GM12878 (cell line): ENCODE results near the gene ACADS. TPM values are rescaled to one million over a fixed set of nuclear protein-coding genes. Genes with fewer than 3 reads are reported as not detected.

ENCODE experiments used
- ATAC-seq: fragments of 200-7000 bp; cut with Tn5 transposase; 3 replicates; pipeline ENCODE4 v1.9.1; 2020; ENCODE audit warnings: mild to moderate bottlenecking, moderate library complexity
- BruUV-seq: library from RNA; stranded (reverse); fragments of 400-500 nt; replicated peaks from 2 replicates; lab custom pipeline; 2021; lab: Mats Ljungman, UMichigan
- CTCF ChIA-PET: fragments of 300-600 bp; sonication (Branson Sonifier 250); formaldehyde crosslinking; extraction: SDS; loops from one replicate; lab custom pipeline; 2021; ENCODE audit warnings: inconsistent platforms; lab: Yijun Ruan, JAX
- POLR2A ChIA-PET: fragments of 350-600 bp; formaldehyde crosslinking; extraction: SDS; loops from one replicate; lab custom pipeline; 2021; ENCODE audit warnings: inconsistent platforms; lab: Charles Lee
- RAD21 ChIA-PET: fragments of 300-600 bp; sonication (Branson Sonifier 250); formaldehyde crosslinking; loops from one replicate; lab custom pipeline; 2023; ENCODE audit warnings: antibody characterized with exemption; ENCODE audit not compliant: unreplicated experiment; lab: Charles Lee
- SMC1A ChIA-PET: fragments of 300-600 bp; sonication (Branson Sonifier 250); formaldehyde crosslinking; loops from one replicate; lab custom pipeline; 2023; ENCODE audit not compliant: unreplicated experiment, uncharacterized antibody; lab: Charles Lee
- DNase-seq: peaks from one replicate; pipeline ENCODE4 v3.0.0-alpha.2; 2011; ENCODE audit warnings: low read depth, low spot score
- FAIRE-seq: peaks from 3 replicates; lab custom pipeline; 2011; peaks lifted over from hg19 to GRCh38; lab: Jason Lieb, UNC
- H2AFZ ChIP-seq: 2 replicates; pipeline ENCODE4 v1.6.0; 2011; ENCODE audit warnings: low read depth, low read length, control low read depth; ENCODE audit not compliant: control insufficient read depth
- H3K27ac ChIP-seq: 2 replicates; pipeline ENCODE4 v1.5.1; 2011; ENCODE audit warnings: control low read depth; ENCODE audit not compliant: control insufficient read depth, insufficient read depth
- H3K27me3 ChIP-seq, 2 experiments: replicated peaks in 1 of 2; 2 replicates each; pipeline versions ENCODE4 v1.6.0 to v1.6.1; 2011; ENCODE audit warnings: low read length in 1 of 2; ENCODE audit not compliant: control insufficient read depth in 2 of 2, insufficient read depth in 2 of 2
- H3K36me3 ChIP-seq, 2 experiments: 2 replicates each; pipeline ENCODE4 v1.5.1; 2011; ENCODE audit warnings: low read length in 1 of 2; ENCODE audit not compliant: control insufficient read depth in 2 of 2, insufficient read depth in 2 of 2
- H3K4me1 ChIP-seq: 2 replicates; pipeline ENCODE4 v1.6.1; 2011; ENCODE audit warnings: mild to moderate bottlenecking, low read length, moderate library complexity, mixed read lengths; ENCODE audit not compliant: control insufficient read depth, insufficient read depth
- H3K4me2 ChIP-seq: 2 replicates; pipeline ENCODE4 v1.6.0; 2011; ENCODE audit warnings: control low read depth; ENCODE audit not compliant: control insufficient read depth, insufficient read depth
- H3K4me3 ChIP-seq: fragments of 200-600 bp; sonication (generic); 2 replicates; pipeline ENCODE4 v1.5.1; 2016
- H3K79me2 ChIP-seq: 2 replicates; pipeline ENCODE4 v1.6.0; 2011; ENCODE audit warnings: low read length; ENCODE audit not compliant: control insufficient read depth, insufficient read depth
- H3K9ac ChIP-seq: 2 replicates; pipeline ENCODE4 v1.8.0; 2011; ENCODE audit warnings: low read length, control low read depth, mixed read lengths; ENCODE audit not compliant: control insufficient read depth, insufficient read depth
- H3K9me3 ChIP-seq: replicated peaks from 3 replicates; pipeline ENCODE4 v1.5.1; 2011; ENCODE audit warnings: mild to moderate bottlenecking, low read length; ENCODE audit not compliant: control insufficient read depth, insufficient read depth
- H4K20me1 ChIP-seq: 2 replicates; pipeline ENCODE4 v1.6.0; 2011; ENCODE audit not compliant: control insufficient read depth, insufficient read depth
- EED ChIP-seq: sonication (generic); IDR thresholded peaks from 2 replicates; pipeline ENCODE4 v1.6.1; 2016; ENCODE audit warnings: antibody characterized with exemption, low read depth
- EGR1 ChIP-seq, 2 experiments: IDR thresholded peaks; 1 replicate in 1 of 2; 2 replicates in 1 of 2; pipeline ENCODE4 v1.6.1; 2011 to 2012; ENCODE audit warnings: low read depth in 2 of 2, low read length in 2 of 2, borderline replicate concordance in 1 of 2, mild to moderate bottlenecking in 1 of 2, moderate library complexity in 1 of 2
- EZH2 ChIP-seq: IDR thresholded peaks from 2 replicates; pipeline ENCODE4 v1.6.1; 2012; ENCODE audit warnings: low read depth, mild to moderate bottlenecking, control low read depth, inconsistent platforms, low read length, borderline replicate concordance; ENCODE audit not compliant: control insufficient read depth
- FOXM1 ChIP-seq: IDR thresholded peaks from 2 replicates; pipeline ENCODE4 v1.6.1; 2012; ENCODE audit warnings: low read depth, mild to moderate bottlenecking, inconsistent platforms, low read length, moderate library complexity
- PAX5 ChIP-seq: IDR thresholded peaks from 2 replicates; pipeline ENCODE4 v1.6.1; 2011; ENCODE audit warnings: low read depth, low read length, borderline replicate concordance
- PML ChIP-seq: IDR thresholded peaks from 2 replicates; pipeline ENCODE4 v1.6.1; 2012; ENCODE audit warnings: low read length, inconsistent platforms
- POLR2AphosphoS5 ChIP-seq: IDR thresholded peaks from 2 replicates; pipeline ENCODE4 v1.6.1; 2011; ENCODE audit warnings: mild to moderate bottlenecking, low read length, inconsistent platforms
- POU2F2 ChIP-seq: IDR thresholded peaks from 3 replicates; pipeline ENCODE4 v1.6.1; 2011; ENCODE audit warnings: low read depth, mild to moderate bottlenecking, low read length, borderline replicate concordance
- PRDM15 ChIP-seq: fragments of 450-650 bp; formaldehyde crosslinking; IDR thresholded peaks from 2 replicates; pipeline ENCODE4 v1.4.0; 2020; ENCODE audit warnings: mild to moderate bottlenecking, moderate library complexity
- RUNX3 ChIP-seq: IDR thresholded peaks from 2 replicates; pipeline ENCODE4 v1.6.1; 2012; ENCODE audit warnings: low read length, inconsistent platforms
- SUPT20H ChIP-seq: IDR thresholded peaks from 2 replicates; pipeline ENCODE4 v1.6.1; 2011; ENCODE audit warnings: low read depth, mild to moderate bottlenecking, low read length, moderate library complexity, borderline replicate concordance; ENCODE audit not compliant: control insufficient read depth
- SUZ12 ChIP-seq: fragments of 200-600 bp; sonication (generic); IDR thresholded peaks from one replicate; pipeline ENCODE4 v1.6.1; 2018; ENCODE audit warnings: antibody characterized with exemption, mild to moderate bottlenecking; ENCODE audit not compliant: unreplicated experiment
- TARDBP ChIP-seq: IDR thresholded peaks from 2 replicates; pipeline ENCODE4 v1.6.1; 2016; ENCODE audit warnings: borderline replicate concordance
- ZBTB4 ChIP-seq: fragments of 450-650 bp; formaldehyde crosslinking; IDR thresholded peaks from 2 replicates; pipeline ENCODE4 v1.4.0; 2022; ENCODE audit warnings: mild to moderate bottlenecking, moderate library complexity
- ZNF207 ChIP-seq: fragments of 450-650 bp; IDR thresholded peaks from 2 replicates; pipeline ENCODE4 v1.6.1; 2014; ENCODE audit warnings: antibody characterized with exemption, mild to moderate bottlenecking, borderline replicate concordance
- WGBS: methylation state at CpG from one replicate; pipeline ENCODE4 v1.1.6; 2016; ENCODE audit warnings: low lambda C conversion rate; ENCODE audit not compliant: insufficient replicate concordance, insufficient coverage; ENCODE audit errors: missing lambda C conversion rate; 5-methylcytosine and 5-hydroxymethylcytosine counted together
- in situ Hi-C: fragments of 300-500 bp; cut with MboI; formaldehyde crosslinking; loops from 9 replicates; pipeline ENCODE4 v1.14.3; 2018; ENCODE audit warnings: mixed read lengths
- intact Hi-C: fragments of 100-400 bp; cut with micrococcal nuclease; formaldehyde crosslinking; loops from one replicate; pipeline ENCODE4 v1.14.2; 2022; ENCODE audit not compliant: unreplicated experiment
- polyA plus RNA-seq, 11 experiments: library from polyadenylated mRNA; depleted of rRNA in 4 of 11; unstranded in 6 of 11; stranded (reverse) in 5 of 11; fragments of >200 nt; fragmentation: Nextera tagmentation in 4 of 11; fragmentation: Illumina TruSeq in 1 of 11; extraction: Ambion mirVana in 4 of 11; extraction: Trizol in 1 of 11; gene quantifications; 1 replicate in 1 of 11; 2 replicates in 10 of 11; pipeline versions ENCODE4 v1.2.1 to v1.2.3, GENCODE V29; 2011 to 2016; ENCODE audit warnings: inconsistent platforms in 2 of 11, missing spikeins in 2 of 11, low read depth in 1 of 11
- total RNA-seq, 4 experiments: library from RNA; depleted of rRNA in 3 of 4; stranded (reverse); fragments of >200 nt in 3 of 4; fragmentation: Illumina TruSeq in 1 of 4; extraction: Trizol in 1 of 4; gene quantifications; 2 replicates each; pipeline versions ENCODE4 v1.2.1 to v1.2.3, GENCODE V29; 2013 to 2021

ACADS gene
- total and polyA plus RNA-seq, 10 of the 15 experiments (the other 5 are each of a cell fraction or from before 2014, with no cell fraction given) = 0.05 to 18.1 (median 10.2) TPM

DNA sequence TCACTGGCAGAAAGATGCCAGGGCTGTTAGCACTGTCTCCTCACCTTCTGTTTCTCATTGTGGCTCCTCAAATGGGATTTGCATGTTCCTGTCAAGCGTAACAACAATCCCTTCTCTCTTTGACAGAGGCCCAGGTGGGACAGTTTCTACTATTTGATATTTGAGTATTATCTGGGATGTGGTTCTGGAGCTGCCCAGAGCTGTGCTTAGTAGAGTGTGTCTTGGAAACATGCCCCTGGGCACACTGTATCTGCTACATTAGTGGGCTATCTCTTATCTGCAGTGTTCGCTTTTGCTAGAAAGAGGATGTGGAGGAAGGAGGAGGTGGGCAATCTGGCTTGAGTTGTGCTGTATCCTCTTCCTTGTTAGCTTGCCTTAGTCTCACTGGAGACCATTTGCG is 3.8 kb upstream of the ACADS start:
- TF ChIP-seq EED (no peak), ZBTB4 (CRISPR knock-in tag) (no peak), POLR2AphosphoS5 (no peak), PRDM15 (CRISPR knock-in tag) (no peak), ZNF207 (no peak), POU2F2 (peak; percentile 58; the same call in 1 of the 3 replicates), EZH2 (no peak), PAX5 (peak; percentile 25; the same call in 1 of the 2 replicates), TARDBP (no peak), RUNX3 (no peak), PML (no peak), SUZ12 (no peak), SUPT20H (no peak), EGR1 (IDR thresholded peaks at IDR 0.05; ENCODE audit: borderline replicate concordance in 1 of 2, low read depth in 2 of 2, low read length in 2 of 2) (no peak), FOXM1 (no peak)
- Histone ChIP-seq H4K20me1 (no peaks in the 10 kb centered on the region), H3K27me3 (no peaks in the 10 kb centered on the region), H3K79me2 (no peaks in the 10 kb centered on the region; the same call in 1 of the 2 replicates), H3K4me3 (no peak overlapping the region), H3K9me3 (no peaks in the 10 kb centered on the region), H3K4me2 (peak overlapping the region; percentile 68), H3K36me3 (peaks cover 8 to 20% of the 10 kb centered on the region in 2 experiments), H2AFZ (no peak overlapping the region), H3K4me1 (peaks cover 22% of the 10 kb centered on the region), H3K9ac (no peak overlapping the region), H3K27ac (no peak overlapping the region)
- BruUV-seq = no TSS peak
- RAD21 ChIA-PET = interaction anchor here (2.0 kb wide), 1 partner anchor 10 kb away, joined by 5 read pairs; no protein-coding TSS in a partner anchor
- in situ Hi-C loops (no loop called here), intact Hi-C loops (no loop called here)
- SMC1A ChIA-PET = interaction anchor here (0.9 to 1.4 kb wide), 3 partner anchors 218 to 338 kb away, joined by 3 to 6 read pairs (median 3); no protein-coding TSS in a partner anchor
- DNase-seq = no peak
- POLR2A ChIA-PET = no interaction called here
- ATAC-seq = no peak
- 93% methylated on average over 3 of the region's 3 CpGs for WGBS
- CTCF ChIA-PET = interaction anchor here (0.6 to 3.8 kb wide), 4 partner anchors 72 to 250 kb away, joined by 3 to 19 read pairs (median 8); no protein-coding TSS in a partner anchor
- FAIRE-seq = peak; percentile 71
